ENCODE results near the gene CAMK1D.

GRCh38 chr10:12634621-12634931 lies 285.2 kb downstream of the CAMK1D start:
- no peak for TF ChIP-seq CTCF (IDR thresholded peaks at IDR 0.05)
- TF ChIP-seq POLR2A (IDR thresholded peaks at IDR 0.05): no peak

Data from right lobe of liver (tissue), 4 donors.